H1 (cell line): ENCODE data around the gene TCERG1.

Source experiments
- CTCF ChIP-seq, 3 experiments: IDR thresholded peaks; 1 replicate in 2 of 3; 2 replicates in 1 of 3; pipeline versions ENCODE4 v1.5.1 to v1.6.1; 2011; ENCODE audit warnings: low read length in 3 of 3, mild to moderate bottlenecking in 3 of 3, inconsistent platforms in 2 of 3, low read depth in 1 of 3, moderate library complexity in 1 of 3; ENCODE audit not compliant: insufficient read depth in 1 of 3; ENCODE audit errors: control extremely low read depth in 1 of 3
- RAD21 ChIP-seq, 2 experiments: IDR thresholded peaks in 1 of 2; conservative IDR thresholded peaks in 1 of 2; 2 replicates each; pipeline ENCODE4 v1.6.1; 2011; ENCODE audit warnings: low read depth in 2 of 2, low read length in 2 of 2, improper control_type of control experiment in 1 of 2, inconsistent platforms in 1 of 2, mild to moderate bottlenecking in 1 of 2, moderate library complexity in 1 of 2
- TBP ChIP-seq: IDR thresholded peaks from 2 replicates; pipeline ENCODE4 v1.6.1; 2011; ENCODE audit warnings: low read depth, low read length, improper control_type of control experiment

- TF ChIP-seq TBP (no peak), RAD21 (IDR thresholded peaks at IDR 0.05 in 1 of 2, conservative IDR thresholded peaks at IDR 0.05 in 1 of 2; ENCODE audit: low read depth in 2 of 2, low read length in 2 of 2) (no peak), CTCF (IDR thresholded peaks at IDR 0.05; ENCODE audit: control extremely low read depth in 1 of 3, insufficient read depth in 1 of 3, low read depth in 1 of 3, low read length in 3 of 3) (no peak)
Observed at GRCh38 chr5:146490089-146490843, 43.1 kb downstream of the TCERG1 start.
